Measurements from ENCODE around the gene MYO18A. TPM values are rescaled to one million over a fixed set of nuclear protein-coding genes. Genes with fewer than 3 reads are reported as not detected.

The MYO18A gene
- total RNA-seq, 1 experiment from 2014 or later, result 41.7 TPM

- DNase-seq (ENCODE audit: low read depth), result no peak
Observed at GRCh38 chr17:29129731-29130130, 50.5 kb downstream of the MYO18A start.

DNA sequence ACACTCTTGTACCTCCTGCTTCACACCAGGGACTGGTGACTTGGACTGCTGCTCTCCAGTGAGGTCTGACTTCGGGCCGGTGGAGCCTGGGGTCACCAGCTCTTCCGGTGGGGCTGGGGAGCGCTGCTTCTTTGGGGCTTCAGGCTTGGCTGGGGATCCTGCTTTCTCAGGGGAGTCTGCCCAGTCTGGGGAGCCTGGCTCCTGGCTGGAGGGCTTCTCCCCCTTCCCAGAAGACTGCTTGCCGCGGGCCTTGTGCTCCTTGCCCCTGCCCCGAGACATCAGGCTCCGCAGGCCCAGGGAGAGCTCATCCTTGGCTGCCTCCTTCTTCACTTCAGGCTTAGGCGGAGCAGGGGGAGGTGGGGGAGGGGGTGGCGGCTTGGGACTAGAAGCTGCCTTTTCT, 52.4 kb downstream of the MYO18A start:
- no peak for DNase-seq (ENCODE audit: low read depth)

GRCh38 chr17:29126268-29126930, 53.8 kb downstream of the MYO18A start:
- no peak for DNase-seq (ENCODE audit: low read depth)

GRCh38 chr17:29125651-29126050, 54.5 kb downstream of the MYO18A start:
- no peak for DNase-seq (ENCODE audit: low read depth)

DNA sequence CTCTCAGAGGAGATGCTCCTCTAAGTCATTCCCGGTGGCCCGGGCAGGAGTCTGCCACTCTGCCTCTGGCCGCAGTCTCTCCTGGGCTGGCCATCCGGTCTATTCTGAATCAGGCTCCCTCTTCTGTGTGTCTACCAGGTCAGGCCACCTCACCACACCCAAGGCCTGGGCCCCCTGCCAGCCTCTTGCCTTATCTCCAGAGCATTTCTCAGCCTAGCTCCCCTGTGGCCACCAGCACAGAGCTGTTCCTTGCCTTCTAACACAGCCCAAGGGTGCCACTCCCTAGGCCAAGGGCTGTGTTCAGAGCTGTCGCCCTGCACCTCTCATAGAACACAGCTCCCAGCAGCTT, 55.3 kb downstream of the MYO18A start:
- DNase-seq (ENCODE audit: low read depth), result no peak

DNA sequence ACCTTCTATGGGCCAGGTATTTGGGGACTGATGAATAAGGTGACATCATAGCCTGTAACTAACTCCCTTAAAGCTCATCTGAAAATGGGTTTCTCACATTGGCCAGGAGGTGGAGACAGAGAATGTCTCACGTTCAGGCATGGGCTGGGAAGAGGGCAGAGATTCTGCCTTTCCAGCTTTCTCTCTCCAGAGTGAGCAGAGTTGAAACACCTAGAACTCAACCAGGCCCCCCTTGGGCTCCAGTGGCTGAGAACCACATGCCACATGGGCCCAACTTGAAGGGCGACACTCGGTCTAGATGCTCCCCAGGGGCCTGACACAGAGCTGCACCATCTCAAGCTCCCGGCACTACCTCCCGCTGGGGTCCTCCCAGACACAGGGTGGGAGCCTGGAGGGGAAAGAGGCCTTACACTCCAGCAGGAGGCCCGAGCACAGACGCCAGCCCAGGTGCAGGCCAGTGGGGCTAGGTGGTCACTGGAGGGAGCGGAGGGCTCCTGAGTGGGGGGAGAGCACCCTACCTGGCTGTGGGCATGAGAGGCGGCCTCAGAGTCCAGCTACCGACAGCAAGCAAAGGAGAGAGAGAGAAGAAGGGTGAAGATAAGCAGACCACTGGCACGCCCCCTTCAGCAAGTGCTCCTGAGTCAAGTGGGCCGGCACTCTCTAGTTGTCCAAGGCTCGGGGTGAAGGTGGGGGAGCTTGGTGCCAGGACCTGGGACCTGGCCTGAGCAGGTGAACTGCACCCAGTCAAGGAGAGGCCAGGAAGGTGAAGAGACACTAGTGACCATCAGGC, 55.9 kb downstream of the MYO18A start:
- DNase-seq (ENCODE audit: low read depth), result peak; percentile 76

DNA sequence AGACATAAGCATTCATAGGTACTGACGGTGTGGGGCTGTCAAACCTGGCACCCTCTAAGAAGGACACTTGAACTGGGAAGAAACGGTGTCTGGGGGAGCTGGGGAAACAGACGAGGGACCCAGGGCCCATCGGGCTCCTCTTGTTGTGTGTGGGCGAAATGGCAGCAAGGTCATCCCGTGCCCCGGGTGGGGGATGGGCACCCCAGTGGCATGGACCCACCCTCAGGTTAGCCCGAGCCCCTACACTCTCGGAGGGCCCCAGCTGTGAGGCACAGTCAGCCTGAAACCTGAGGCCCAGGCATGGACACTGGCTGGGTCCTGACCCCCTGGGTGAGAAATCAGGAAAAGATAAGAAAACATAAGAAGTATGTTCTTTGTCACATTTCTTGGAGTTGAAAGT, 57.1 kb downstream of the MYO18A start:
- no peak for DNase-seq (ENCODE audit: low read depth)

GRCh38 chr17:29121442-29121841, 58.8 kb downstream of the MYO18A start:
- DNase-seq (ENCODE audit: low read depth), result no peak

DNA sequence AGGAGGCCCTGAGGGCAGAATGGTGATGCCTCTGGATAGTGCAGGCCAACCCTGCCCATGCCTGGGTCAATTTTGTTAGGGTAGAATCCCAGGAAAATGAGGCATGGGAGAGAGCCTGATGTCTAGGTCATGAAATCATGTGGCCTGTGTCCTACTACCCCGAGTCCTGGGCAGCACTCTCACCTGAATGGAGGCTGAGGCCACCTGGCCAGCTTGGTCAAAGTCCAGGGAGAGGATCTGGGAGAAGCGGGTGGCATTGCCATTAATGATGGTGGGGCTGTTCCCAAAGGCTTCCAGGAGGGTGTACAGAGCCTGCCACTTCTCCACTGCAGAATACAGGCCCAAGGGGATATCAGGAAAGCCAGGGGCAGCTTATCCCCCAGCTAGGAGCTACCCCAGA, 59.8 kb downstream of the MYO18A start:
- DNase-seq (ENCODE audit: low read depth), result no peak

DNA sequence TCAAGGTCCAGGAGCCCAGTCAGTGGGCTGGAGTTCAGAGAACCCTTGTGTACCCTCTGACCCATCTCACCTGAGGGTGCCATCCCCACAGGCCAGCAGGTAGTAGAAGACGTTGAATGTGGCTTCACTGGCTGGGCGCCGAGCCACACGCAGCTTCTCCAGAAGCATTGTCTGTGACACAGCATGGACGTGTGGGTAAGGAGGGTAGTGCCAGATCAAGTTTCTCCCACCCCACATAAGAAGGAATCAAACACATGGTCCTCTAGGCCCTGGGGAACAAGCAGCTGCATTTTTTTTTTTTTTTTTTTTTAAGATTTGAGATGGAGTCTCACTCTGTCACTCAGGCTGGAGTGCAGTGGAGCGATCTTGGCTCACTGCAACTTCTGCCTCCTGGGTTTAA, 60.9 kb downstream of the MYO18A start:
- DNase-seq (ENCODE audit: low read depth), result peak; percentile 37

- peak; percentile 49 for DNase-seq (ENCODE audit: low read depth)
Observed at GRCh38 chr17:29116804-29117753, 63.1 kb downstream of the MYO18A start.

- DNase-seq (ENCODE audit: low read depth), result peak; percentile 76
Observed at GRCh38 chr17:29115961-29116803, 64.0 kb downstream of the MYO18A start.

DNA sequence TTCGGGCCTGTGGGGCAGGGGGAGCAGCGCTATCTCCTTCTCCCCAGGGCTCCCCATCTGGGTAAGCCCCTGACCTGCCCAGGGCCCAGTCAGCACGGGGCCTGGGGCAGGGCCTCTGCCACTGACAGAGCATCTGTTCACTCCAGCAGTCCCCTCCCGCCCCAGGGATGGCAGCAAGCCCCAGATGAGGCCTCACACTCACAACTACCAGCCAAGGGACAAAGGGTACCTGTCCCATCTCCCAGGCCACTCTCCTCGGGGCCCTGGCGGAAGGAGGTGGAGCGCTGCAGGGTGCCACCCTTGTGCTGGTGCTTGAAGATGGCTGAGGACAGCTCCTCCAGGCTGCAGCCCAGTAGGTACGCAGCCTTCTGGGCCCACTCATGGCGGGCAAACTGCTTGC, 64.8 kb downstream of the MYO18A start:
- DNase-seq (ENCODE audit: low read depth), result no peak

DNA sequence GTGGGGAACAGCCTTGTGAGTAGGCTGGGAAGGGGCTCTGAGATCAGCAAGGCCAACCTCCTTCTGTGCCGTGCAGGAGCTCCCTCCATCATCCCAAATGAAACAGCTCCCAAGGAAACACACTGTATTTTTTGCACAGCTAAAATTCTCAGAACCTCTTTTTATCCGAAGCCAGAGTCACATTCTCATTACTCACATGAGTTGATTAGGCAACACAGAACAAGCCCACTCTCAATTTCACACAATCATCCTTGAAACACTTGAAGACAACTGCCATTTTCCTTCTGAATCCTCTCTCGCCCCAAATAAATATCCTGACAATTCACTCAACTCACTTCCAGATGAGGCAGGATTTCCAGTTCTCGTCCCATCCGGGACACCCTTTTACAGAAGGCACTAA, 66.1 kb downstream of the MYO18A start:
- DNase-seq (ENCODE audit: low read depth), result no peak

- no peak for DNase-seq (ENCODE audit: low read depth)
Observed at GRCh38 chr17:29113334-29113733, 66.9 kb downstream of the MYO18A start.

- DNase-seq (ENCODE audit: low read depth), result peak; percentile 87
Observed at GRCh38 chr17:29112771-29113295, 67.4 kb downstream of the MYO18A start.

DNA sequence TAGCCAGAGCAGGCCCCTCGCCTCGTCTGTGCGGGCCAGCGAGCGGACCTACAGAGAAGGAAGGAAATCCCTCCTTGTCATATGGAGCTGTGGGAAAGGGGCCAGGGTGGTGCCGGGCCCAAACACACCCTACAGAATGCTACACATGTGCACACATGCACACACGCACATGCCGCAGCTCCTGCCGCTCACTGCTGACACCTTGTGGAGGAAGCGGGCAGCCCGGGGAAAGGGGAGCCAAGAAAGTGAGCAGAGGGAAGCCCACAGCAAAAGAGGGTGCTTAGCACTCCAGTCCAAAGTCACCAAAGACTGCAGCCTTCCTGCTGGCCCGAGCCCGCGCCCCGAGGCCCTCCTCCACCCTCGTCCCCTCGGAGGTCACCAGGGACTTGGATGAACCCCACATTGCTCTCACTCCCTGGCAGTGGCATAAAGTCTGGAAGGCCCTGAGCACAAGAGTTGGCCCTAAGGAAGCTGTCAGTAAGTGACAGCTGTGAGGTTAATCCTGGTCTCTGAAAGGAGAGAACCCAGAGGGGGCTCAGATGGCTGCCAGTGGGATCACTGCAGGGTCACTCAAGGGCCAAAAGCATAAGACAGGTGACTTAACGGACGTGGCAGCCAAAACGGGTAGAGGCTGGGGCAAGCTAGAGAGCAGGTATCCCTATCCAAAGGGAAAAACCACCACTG, 68.2 kb downstream of the MYO18A start:
- peak; percentile 71 for DNase-seq (ENCODE audit: low read depth)

- no peak for DNase-seq (ENCODE audit: low read depth)
Observed at GRCh38 chr17:29110372-29110757, 69.8 kb downstream of the MYO18A start.

GRCh38 chr17:29109477-29110371, 70.5 kb downstream of the MYO18A start:
- DNase-seq (ENCODE audit: low read depth), result no peak

Measured in LHCN-M2 (cell line).